ENCODE measurements around the gene LGR6.

Gene LGR6

GRCh38 chr1:202227053-202227672 is 33.6 kb downstream of the LGR6 start:
- Histone ChIP-seq H3K9me2 (replicated peaks; ENCODE audit: insufficient read depth, low read length) (no peaks in the 10 kb centered on the region), H3K4me3 (ENCODE audit: low read length) (peak overlapping the region; percentile 27; the same call in 1 of the 2 replicates), H3K27ac (ENCODE audit: low read length) (no peak overlapping the region), H4K20me1 (ENCODE audit: insufficient read depth, low read length) (no peaks in the 10 kb centered on the region), H3K4me2 (ENCODE audit: low read depth, low read length) (peak overlapping the region; percentile 72), H3K36me3 (replicated peaks; ENCODE audit: insufficient read depth, low read length) (no peaks in the 10 kb centered on the region), H2AFZ (ENCODE audit: low read length) (no peak overlapping the region), H3K4me1 (ENCODE audit: low read length) (peaks cover 16% of the 10 kb centered on the region), H3K27me3 (replicated peaks; ENCODE audit: insufficient read depth, low read length) (peaks cover 44% of the 10 kb centered on the region), H3K9me3 (replicated peaks; ENCODE audit: insufficient read depth, low read length) (no peaks in the 10 kb centered on the region), H3K79me2 (ENCODE audit: low read length) (no peaks in the 10 kb centered on the region), H3F3A (ENCODE audit: insufficient read depth, low read length) (peaks cover 16% of the 10 kb centered on the region), H3K9ac (ENCODE audit: low read length) (no peak overlapping the region)
- DNase-seq: no peak
- no peak for TF ChIP-seq EZH2 (optimal IDR thresholded peaks at IDR 0.05; ENCODE audit: low read depth, low read length)
- TF ChIP-seq EZH2phosphoT487 (IDR thresholded peaks at IDR 0.05; ENCODE audit: low read length): no peak
- no peak for TF ChIP-seq CTCF (IDR thresholded peaks at IDR 0.05; ENCODE audit: low read length)

- Histone ChIP-seq H4K20me1 (ENCODE audit: insufficient read depth, low read length) (no peaks in the 10 kb centered on the region), H2AFZ (ENCODE audit: low read length) (no peak overlapping the region), H3K4me1 (ENCODE audit: low read length) (peaks cover 16% of the 10 kb centered on the region), H3K9me3 (replicated peaks; ENCODE audit: insufficient read depth, low read length) (no peaks in the 10 kb centered on the region), H3K27me3 (replicated peaks; ENCODE audit: insufficient read depth, low read length) (peaks cover 42% of the 10 kb centered on the region), H3F3A (ENCODE audit: insufficient read depth, low read length) (peaks cover 16% of the 10 kb centered on the region), H3K36me3 (replicated peaks; ENCODE audit: insufficient read depth, low read length) (no peaks in the 10 kb centered on the region), H3K27ac (ENCODE audit: low read length) (peak overlapping the region; percentile 8; the same call in 1 of the 2 replicates), H3K9ac (ENCODE audit: low read length) (no peak overlapping the region), H3K79me2 (ENCODE audit: low read length) (no peaks in the 10 kb centered on the region), H3K4me2 (ENCODE audit: low read depth, low read length) (peak overlapping the region; percentile 72), H3K4me3 (ENCODE audit: low read length) (peak overlapping the region; percentile 27), H3K9me2 (replicated peaks; ENCODE audit: insufficient read depth, low read length) (no peaks in the 10 kb centered on the region)
- peak; percentile 76 for DNase-seq
- TF ChIP-seq CTCF (IDR thresholded peaks at IDR 0.05; ENCODE audit: low read length) (no peak), EZH2 (optimal IDR thresholded peaks at IDR 0.05; ENCODE audit: low read depth, low read length) (no peak), EZH2phosphoT487 (IDR thresholded peaks at IDR 0.05; ENCODE audit: low read length) (no peak)
Observed at GRCh38 chr1:202227997-202228401, 34.4 kb downstream of the LGR6 start.

GRCh38 chr1:202228484-202229122 is 35.0 kb downstream of the LGR6 start:
- Histone ChIP-seq H4K20me1 (ENCODE audit: insufficient read depth, low read length) (no peaks in the 10 kb centered on the region), H3K9ac (ENCODE audit: low read length) (no peak overlapping the region), H3K9me2 (replicated peaks; ENCODE audit: insufficient read depth, low read length) (no peaks in the 10 kb centered on the region), H3K4me1 (ENCODE audit: low read length) (peaks cover 16% of the 10 kb centered on the region), H3K4me2 (ENCODE audit: low read depth, low read length) (peak overlapping the region; percentile 72), H3K27me3 (replicated peaks; ENCODE audit: insufficient read depth, low read length) (peaks cover 36% of the 10 kb centered on the region), H3K9me3 (replicated peaks; ENCODE audit: insufficient read depth, low read length) (no peaks in the 10 kb centered on the region), H3K27ac (ENCODE audit: low read length) (peak overlapping the region; percentile 8; the same call in 1 of the 2 replicates), H2AFZ (ENCODE audit: low read length) (no peak overlapping the region), H3K36me3 (replicated peaks; ENCODE audit: insufficient read depth, low read length) (no peaks in the 10 kb centered on the region), H3K79me2 (ENCODE audit: low read length) (no peaks in the 10 kb centered on the region), H3K4me3 (ENCODE audit: low read length) (peak overlapping the region; percentile 27), H3F3A (ENCODE audit: insufficient read depth, low read length) (peaks cover 16% of the 10 kb centered on the region)
- TF ChIP-seq EZH2phosphoT487 (IDR thresholded peaks at IDR 0.05; ENCODE audit: low read length) (no peak), EZH2 (optimal IDR thresholded peaks at IDR 0.05; ENCODE audit: low read depth, low read length) (no peak), CTCF (IDR thresholded peaks at IDR 0.05; ENCODE audit: low read length) (no peak)
- no peak for DNase-seq

Measured in MM.1S (cell line).